ENCODE results near the gene ATG7. TPM values are rescaled to one million over a fixed set of nuclear protein-coding genes. Genes with fewer than 3 reads are reported as not detected.
"Not testable (repeated sequence)": the region's sequence is repeated elsewhere in the genome, so short reads cannot be mapped to it uniquely, and the experiment has no call there.

The ATG7 gene
- total RNA-seq, 1 experiment from 2014 or later = 36.0 TPM

- intact Hi-C loops (cut with micrococcal nuclease; ENCODE audit: unreplicated experiment) (no loop called here), in situ Hi-C loops (cut with HindIII; ENCODE audit: low pct_unique_long_range_greater_than_20kb, low sequenced_read_pairs) (no loop called here)
- BruUV-seq (replicated peaks) = no TSS peak
- ChIA-PET CTCF (no interaction called here), POLR2A (no interaction called here)
- Histone ChIP-seq H3K36me3 (ENCODE audit: control insufficient read depth, insufficient read depth, low read length) (no peaks in the 10 kb centered on the region), H3K27ac (ENCODE audit: low read length) (no peak overlapping the region), H3K9me3 (ENCODE audit: control insufficient read depth, insufficient read depth, low read depth, low read length) (no peaks in the 10 kb centered on the region), H3K4me3 (ENCODE audit: low read depth in 2 of 2, low read length in 2 of 2) (no peak overlapping the region), H3K27me3 (ENCODE audit: control insufficient read depth, insufficient read depth, low read length) (no peaks in the 10 kb centered on the region), H3K4me1 (ENCODE audit: control insufficient read depth, insufficient read depth, low read length) (no peaks in the 10 kb centered on the region)
- TF ChIP-seq SIN3A (IDR thresholded peaks at IDR 0.05; ENCODE audit: borderline replicate concordance, insufficient read depth, low read depth, low read length) (no peak), TCF7L2 (IDR thresholded peaks at IDR 0.05; ENCODE audit: low read depth, low read length) (no peak), POLR2AphosphoS5 (IDR thresholded peaks at IDR 0.05; ENCODE audit: low read depth, low read length) (no peak), REST (IDR thresholded peaks at IDR 0.05; ENCODE audit: insufficient read depth in 1 of 2, low read depth in 2 of 2, low read length in 1 of 2) (no peak), CTCF (IDR thresholded peaks at IDR 0.05) (no peak)
- no peak for ATAC-seq
- no peak for DNase-seq (ENCODE audit: low read depth, low spot score)
Observed at GRCh38 chr3:11251807-11252176, 20.4 kb upstream of the ATG7 start.

GRCh38 chr3:11254876-11255275, 17.3 kb upstream of the ATG7 start:
- Histone ChIP-seq H3K4me3 (ENCODE audit: low read depth in 2 of 2, low read length in 2 of 2) (no peak overlapping the region), H3K36me3 (ENCODE audit: control insufficient read depth, insufficient read depth, low read length) (no peaks in the 10 kb centered on the region), H3K27me3 (ENCODE audit: control insufficient read depth, insufficient read depth, low read length) (no peaks in the 10 kb centered on the region), H3K4me1 (ENCODE audit: control insufficient read depth, insufficient read depth, low read length) (no peaks in the 10 kb centered on the region), H3K27ac (ENCODE audit: low read length) (no peak overlapping the region), H3K9me3 (ENCODE audit: control insufficient read depth, insufficient read depth, low read depth, low read length) (no peaks in the 10 kb centered on the region)
- DNase-seq (ENCODE audit: low read depth, low spot score) (no peak), ATAC-seq (no peak)
- no TSS peak for BruUV-seq (replicated peaks)
- ChIA-PET POLR2A (no interaction called here), CTCF (no interaction called here)
- intact Hi-C loops (cut with micrococcal nuclease; ENCODE audit: unreplicated experiment) (no loop called here), in situ Hi-C loops (cut with HindIII; ENCODE audit: low pct_unique_long_range_greater_than_20kb, low sequenced_read_pairs) (no loop called here)
- no peak for TF ChIP-seq TCF7L2 (IDR thresholded peaks at IDR 0.05; ENCODE audit: low read depth, low read length)
- TF ChIP-seq SIN3A (IDR thresholded peaks at IDR 0.05; ENCODE audit: borderline replicate concordance, insufficient read depth, low read depth, low read length) = no peak
- TF ChIP-seq REST (IDR thresholded peaks at IDR 0.05; ENCODE audit: insufficient read depth in 1 of 2, low read depth in 2 of 2, low read length in 1 of 2) = no peak
- TF ChIP-seq POLR2AphosphoS5 (IDR thresholded peaks at IDR 0.05; ENCODE audit: low read depth, low read length) = no peak
- TF ChIP-seq CTCF (IDR thresholded peaks at IDR 0.05) = no peak

- H3K4me3 ChIP-seq (ENCODE audit: low read depth in 2 of 2, low read length in 2 of 2); DNase-seq (ENCODE audit: low read depth, low spot score); H3K36me3 ChIP-seq (ENCODE audit: control insufficient read depth, insufficient read depth, low read length); H3K27ac ChIP-seq (ENCODE audit: low read length); H3K4me1 ChIP-seq (ENCODE audit: control insufficient read depth, insufficient read depth, low read length); intact Hi-C loops (cut with micrococcal nuclease; ENCODE audit: unreplicated experiment); CTCF ChIA-PET; BruUV-seq (replicated peaks); ATAC-seq; H3K27me3 ChIP-seq (ENCODE audit: control insufficient read depth, insufficient read depth, low read length); in situ Hi-C loops (cut with HindIII; ENCODE audit: low pct_unique_long_range_greater_than_20kb, low sequenced_read_pairs); H3K9me3 ChIP-seq (ENCODE audit: control insufficient read depth, insufficient read depth, low read depth, low read length): not testable (repeated sequence)
- POLR2A ChIA-PET = interaction anchor here (0.6 kb wide), 1 partner anchor 9 kb away, joined by 3 read pairs; no protein-coding TSS in a partner anchor
Observed at GRCh38 chr3:11255537-11255936, 16.7 kb upstream of the ATG7 start.
